Prostate gland (tissue), 2 donors: ENCODE data around the gene LBR. TPM values are rescaled to one million over a fixed set of nuclear protein-coding genes. Genes with fewer than 3 reads are reported as not detected.
A peak's percentile ranks its signal among the peaks of the same experiment; 100 is the strongest.

Source experiments
- DNase-seq: peaks from one replicate; pipeline ENCODE4 v3.0.0-alpha.2; 2019; ENCODE audit warnings: low spot score
- H3K27ac ChIP-seq, 2 donors: fragments of 200-600 bp; sonication (generic); 2 replicates each; pipeline ENCODE4 v1.5.1; 2017 to 2019
- H3K27me3 ChIP-seq: fragments of 200-600 bp; sonication (generic); replicated peaks from 2 replicates; pipeline ENCODE4 v1.5.1; 2019; ENCODE audit not compliant: insufficient read depth
- H3K36me3 ChIP-seq, 2 donors: fragments of 200-600 bp; sonication (generic); 1 replicate in 1 of 2; 2 replicates in 1 of 2; pipeline versions ENCODE4 v1.5.1 to v1.8.1; 2017 to 2019
- H3K4me1 ChIP-seq: fragments of 200-600 bp; sonication (generic); replicated peaks from 2 replicates; pipeline ENCODE4 v1.5.1; 2019
- H3K4me3 ChIP-seq, 2 donors: fragments of 200-600 bp; sonication (generic); 2 replicates each; pipeline ENCODE4 v1.5.1; 2017 to 2019
- H3K9me3 ChIP-seq: fragments of 200-600 bp; sonication (generic); 2 replicates; pipeline ENCODE4 v1.5.1; 2017
- CTCF ChIP-seq, 4 experiments: fragments of 200-600 bp in 2 of 4; fragments of 450-650 bp in 2 of 4; sonication (generic) in 2 of 4; IDR thresholded peaks; 1 replicate in 3 of 4; 2 replicates in 1 of 4; pipeline ENCODE4 v1.5.1; 2016 to 2019; ENCODE audit warnings: antibody characterized with exemption in 4 of 4, mild to moderate bottlenecking in 2 of 4, moderate library complexity in 2 of 4
- POLR2A ChIP-seq: fragments of 450-650 bp; IDR thresholded peaks from one replicate; pipeline ENCODE4 v1.6.1; 2016; ENCODE audit warnings: antibody characterized with exemption, mild to moderate bottlenecking
- POLR2AphosphoS5 ChIP-seq: sonication (generic); formaldehyde crosslinking; IDR thresholded peaks from one replicate; pipeline ENCODE4 v1.6.1; 2017; ENCODE audit warnings: antibody characterized with exemption
- WGBS: methylation state at CpG from one replicate; pipeline ENCODE4 v1.1.5; 2018; 5-methylcytosine and 5-hydroxymethylcytosine counted together
- intact Hi-C: fragments of 100-400 bp; cut with DNase I; formaldehyde crosslinking; loops from one replicate; pipeline ENCODE4 v1.14.2; 2022
- total RNA-seq, 2 donors: library from RNA; depleted of rRNA; stranded (reverse); fragments of >200 nt; gene quantifications; one replicate each; pipeline ENCODE4 v1.1.0, GENCODE V29; 2016

LBR gene
- total RNA-seq, 2 donors from 2014 or later = 28.7 to 36.4 TPM

GRCh38 chr1:225446595-225446960 is 18.7 kb upstream of the LBR start:
- peak overlapping the region; percentile 68 to 70 for H3K27ac ChIP-seq
- no peak overlapping the region for H3K4me3 ChIP-seq
- intact Hi-C loops = loop anchor here (10.0 kb wide), 1 partner anchor 942 kb away; no protein-coding TSS in a partner anchor
- no peak for TF ChIP-seq CTCF (IDR thresholded peaks at IDR 0.05)
- peaks cover 2% of the 10 kb centered on the region for H3K4me1 ChIP-seq
- H3K36me3 ChIP-seq = no peaks in the 10 kb centered on the region
- no peak for DNase-seq
- 62% methylated on average over 7 of the region's 7 CpGs for WGBS
- no peaks in the 10 kb centered on the region for H3K9me3 ChIP-seq
- no peaks in the 10 kb centered on the region for H3K27me3 ChIP-seq

GRCh38 chr1:225445639-225446594 is 18.1 kb upstream of the LBR start:
- Histone ChIP-seq H3K27me3 (no peaks in the 10 kb centered on the region), H3K4me3 (no peak overlapping the region), H3K4me1 (peaks cover 2% of the 10 kb centered on the region), H3K27ac (peak overlapping the region; percentile 68 to 70), H3K36me3 (no peaks in the 10 kb centered on the region), H3K9me3 (no peaks in the 10 kb centered on the region)
- 49% methylated on average over 9 of the region's 9 CpGs for WGBS
- no peak for DNase-seq
- intact Hi-C loops = loop anchor here (10.0 kb wide), 1 partner anchor 941 kb away; no protein-coding TSS in a partner anchor
- no peak for TF ChIP-seq POLR2A
- peak; percentile 51 for TF ChIP-seq POLR2AphosphoS5

GRCh38 chr1:225442123-225442505 is 14.3 kb upstream of the LBR start:
- TF ChIP-seq CTCF (IDR thresholded peaks at IDR 0.05) (no peak), POLR2A (no peak), POLR2AphosphoS5 (no peak)
- Histone ChIP-seq H3K9me3 (no peaks in the 10 kb centered on the region), H3K36me3 (no peaks in the 10 kb centered on the region), H3K4me3 (no peak overlapping the region), H3K27me3 (no peaks in the 10 kb centered on the region), H3K27ac (peak overlapping the region in 1 of 2 donors; percentile 36), H3K4me1 (no peaks in the 10 kb centered on the region)
- WGBS = 73% methylated on average over 3 of the region's 3 CpGs
- no peak for DNase-seq
- intact Hi-C loops = loop anchor here (10.0 kb wide), 1 partner anchor 937 kb away; no protein-coding TSS in a partner anchor

GRCh38 chr1:225441314-225442122 is 13.7 kb upstream of the LBR start:
- no peak overlapping the region for H3K27ac ChIP-seq
- no peaks in the 10 kb centered on the region for H3K4me1 ChIP-seq
- WGBS = 59% methylated on average over 9 of the region's 9 CpGs
- H3K36me3 ChIP-seq = no peaks in the 10 kb centered on the region
- no peak overlapping the region for H3K4me3 ChIP-seq
- H3K27me3 ChIP-seq = no peaks in the 10 kb centered on the region
- no peak for DNase-seq
- no peak for TF ChIP-seq POLR2A
- no peak for TF ChIP-seq POLR2AphosphoS5
- no peak for TF ChIP-seq CTCF (IDR thresholded peaks at IDR 0.05)
- H3K9me3 ChIP-seq = no peaks in the 10 kb centered on the region
- intact Hi-C loops = loop anchor here (10.0 kb wide), 1 partner anchor 937 kb away; no protein-coding TSS in a partner anchor
